Dermis blood vessel endothelial cell (primary cell): Measurements from ENCODE around the gene CYP3A7. TPM values are rescaled to one million over a fixed set of nuclear protein-coding genes. Genes with fewer than 3 reads are reported as not detected.
"Not testable (repeated sequence)": the region's sequence is repeated elsewhere in the genome, so short reads cannot be mapped to it uniquely, and the experiment has no call there.

Experiments used
- DNase-seq: peaks from one replicate; pipeline ENCODE4 v3.0.0; 2010
- total RNA-seq: library from RNA; depleted of rRNA; stranded (reverse); fragments of >200 nt; gene quantifications from 2 replicates; pipeline ENCODE4 v1.2.3, GENCODE V29; 2014

The CYP3A7 gene
- total RNA-seq, 1 donor from 2014 or later: not detected

- DNase-seq: not testable (repeated sequence)
These were observed 35.9 kb downstream of the CYP3A7 start for GRCh38 chr7:99698867-99699730.

- DNase-seq: no peak
These were observed 40.1 kb downstream of the CYP3A7 start for GRCh38 chr7:99694912-99695304.

GRCh38 chr7:99694201-99694911 lies 40.6 kb downstream of the CYP3A7 start:
- DNase-seq: no peak

- no peak for DNase-seq
These were observed 41.4 kb downstream of the CYP3A7 start for GRCh38 chr7:99693427-99694200.

GRCh38 chr7:99693100-99693426 lies 41.9 kb downstream of the CYP3A7 start:
- no peak for DNase-seq

GRCh38 chr7:99692563-99692962 lies 42.4 kb downstream of the CYP3A7 start:
- not testable (repeated sequence) for DNase-seq

- DNase-seq: not testable (repeated sequence)
These were observed 43.3 kb downstream of the CYP3A7 start for GRCh38 chr7:99691658-99692057.

- not testable (repeated sequence) for DNase-seq
These were observed 44.1 kb downstream of the CYP3A7 start for GRCh38 chr7:99690918-99691317.

- not testable (repeated sequence) for DNase-seq
These were observed 49.0 kb downstream of the CYP3A7 start for GRCh38 chr7:99685871-99686608.

GRCh38 chr7:99685129-99685758 lies 49.8 kb downstream of the CYP3A7 start:
- no peak for DNase-seq

GRCh38 chr7:99679400-99680191 lies 55.4 kb downstream of the CYP3A7 start, which contains the start of gene CYP3A5:
CYP3A5 (minus strand) TSS chr7:99679996; CDS start chr7:99679896, 100 bp downstream.
- DNase-seq: no peak

GRCh38 chr7:99679032-99679399 lies 56.0 kb downstream of the CYP3A7 start:
- no peak for DNase-seq

- no peak for DNase-seq
These were observed 57.3 kb downstream of the CYP3A7 start for GRCh38 chr7:99677648-99678045.

- no peak for DNase-seq
These were observed 57.9 kb downstream of the CYP3A7 start for GRCh38 chr7:99677013-99677647.

GRCh38 chr7:99674995-99675742 lies 59.8 kb downstream of the CYP3A7 start:
- DNase-seq: no peak

GRCh38 chr7:99672573-99672972 lies 62.4 kb downstream of the CYP3A7 start:
- DNase-seq: no peak

- DNase-seq: no peak
These were observed 65.2 kb downstream of the CYP3A7 start for GRCh38 chr7:99669782-99670181.

GRCh38 chr7:99668541-99668940 lies 66.5 kb downstream of the CYP3A7 start:
- DNase-seq: no peak

- no peak for DNase-seq
These were observed 67.8 kb downstream of the CYP3A7 start for GRCh38 chr7:99667179-99667578.

GRCh38 chr7:99666013-99666395 lies 69.0 kb downstream of the CYP3A7 start:
- no peak for DNase-seq
